CD14-positive monocyte (primary cell): ENCODE measurements around the gene MAPRE2. TPM values are rescaled to one million over a fixed set of nuclear protein-coding genes. Genes with fewer than 3 reads are reported as not detected.

Source experiments
- DNase-seq, 3 donors: peaks; one replicate each; pipeline ENCODE4 v3.0.0-alpha.2; 2011 to 2022
- H2AFZ ChIP-seq: 2 replicates; pipeline ENCODE4 v1.6.0; 2012; ENCODE audit warnings: mild to moderate bottlenecking, low read depth, low read length, inconsistent platforms; ENCODE audit not compliant: insufficient read depth, poor library complexity, severe bottlenecking
- H3K27ac ChIP-seq, 2 donors: 1 replicate in 1 of 2; 2 replicates in 1 of 2; pipeline ENCODE4 v1.5.1; 2012 to 2013; ENCODE audit warnings: low read length in 2 of 2, control low read depth in 1 of 2, inconsistent platforms in 1 of 2, low read depth in 1 of 2, mild to moderate bottlenecking in 1 of 2
- H3K27me3 ChIP-seq, 2 donors: one replicate each; pipeline versions ENCODE4 v1.6.0 to v1.6.1; 2011 to 2013; ENCODE audit warnings: low read length in 2 of 2; ENCODE audit not compliant: control insufficient read depth in 2 of 2, insufficient read depth in 2 of 2
- H3K36me3 ChIP-seq, 2 donors: replicated peaks in 1 of 2; 1 replicate in 1 of 2; 2 replicates in 1 of 2; pipeline versions ENCODE4 v1.5.1 to v1.6.1; 2012 to 2013; ENCODE audit warnings: low read length in 2 of 2, control low read depth in 1 of 2, inconsistent platforms in 1 of 2, mild to moderate bottlenecking in 1 of 2; ENCODE audit not compliant: insufficient read depth in 2 of 2, control insufficient read depth in 1 of 2
- H3K4me1 ChIP-seq, 2 donors: 1 replicate in 1 of 2; 2 replicates in 1 of 2; pipeline versions ENCODE4 v1.5.1 to v1.6.1; 2012 to 2013; ENCODE audit warnings: low read length in 2 of 2, control low read depth in 1 of 2, inconsistent platforms in 1 of 2, mild to moderate bottlenecking in 1 of 2, moderate library complexity in 1 of 2; ENCODE audit not compliant: insufficient read depth in 2 of 2, control insufficient read depth in 1 of 2
- H3K4me2 ChIP-seq: replicated peaks from 2 replicates; pipeline ENCODE3; 2012; ENCODE audit warnings: low read length, moderate library complexity, mild to moderate bottlenecking; ENCODE audit not compliant: poor library complexity, severe bottlenecking; ENCODE audit errors: extremely low read depth
- H3K4me3 ChIP-seq, 3 experiments: fragments of 200-600 bp in 1 of 3; sonication (generic) in 1 of 3; replicated peaks in 1 of 3; 1 replicate in 2 of 3; 2 replicates in 1 of 3; pipeline ENCODE4 v1.5.1; 2011 to 2013; ENCODE audit warnings: low read length in 3 of 3, mild to moderate bottlenecking in 3 of 3, control low read depth in 2 of 3, low read depth in 2 of 3, inconsistent platforms in 1 of 3, moderate library complexity in 1 of 3
- H3K79me2 ChIP-seq: 2 replicates; pipeline ENCODE4 v1.6.0; 2012; ENCODE audit warnings: mild to moderate bottlenecking, control low read depth, inconsistent platforms, low read length, moderate library complexity; ENCODE audit not compliant: insufficient read depth
- H3K9ac ChIP-seq: 2 replicates; pipeline ENCODE4 v1.6.0; 2017; ENCODE audit warnings: low read length, mild to moderate bottlenecking; ENCODE audit not compliant: insufficient read depth, poor library complexity, severe bottlenecking
- H3K9me3 ChIP-seq, 2 donors: replicated peaks in 1 of 2; 1 replicate in 1 of 2; 2 replicates in 1 of 2; pipeline versions ENCODE4 v1.5.1 to v1.6.1; 2012 to 2013; ENCODE audit warnings: low read length in 2 of 2, control low read depth in 1 of 2; ENCODE audit not compliant: control insufficient read depth in 1 of 2, insufficient read depth in 1 of 2
- H4K20me1 ChIP-seq: 2 replicates; pipeline ENCODE4 v1.6.0; 2012; ENCODE audit warnings: mild to moderate bottlenecking, low read length, control low read depth, moderate library complexity; ENCODE audit not compliant: insufficient read depth
- H3K27ac Mint-ChIP-seq, 7 donors: one replicate each; pipeline ENCODE4 v1.8.0; 2020; ENCODE audit warnings: mild to moderate bottlenecking in 7 of 7, mixed read lengths in 7 of 7, moderate library complexity in 6 of 7, inconsistent platforms in 2 of 7
- H3K27me3 Mint-ChIP-seq, 3 donors: one replicate each; pipeline ENCODE4 v1.8.0; 2021 to 2022; ENCODE audit warnings: low read depth in 3 of 3, mild to moderate bottlenecking in 3 of 3, mixed read lengths in 3 of 3, moderate library complexity in 3 of 3, inconsistent platforms in 1 of 3
- H3K36me3 Mint-ChIP-seq, 2 donors: one replicate each; pipeline ENCODE4 v1.8.0; 2020; ENCODE audit warnings: mixed read lengths in 2 of 2, inconsistent platforms in 1 of 2, mild to moderate bottlenecking in 1 of 2
- H3K4me1 Mint-ChIP-seq: one replicate; pipeline ENCODE4 v1.8.0; 2020; ENCODE audit warnings: mild to moderate bottlenecking, mixed read lengths
- H3K4me3 Mint-ChIP-seq, 2 donors: one replicate each; pipeline ENCODE4 v1.8.0; 2020; ENCODE audit warnings: mild to moderate bottlenecking in 2 of 2, mixed read lengths in 2 of 2, moderate library complexity in 1 of 2
- H3K9me3 Mint-ChIP-seq, 7 donors: one replicate each; pipeline ENCODE4 v1.8.0; 2020 to 2022; ENCODE audit warnings: mixed read lengths in 7 of 7, mild to moderate bottlenecking in 6 of 7, moderate library complexity in 6 of 7, inconsistent platforms in 2 of 7
- WGBS: methylation state at CpG from one replicate; pipeline ENCODE4 v1.1.5; 2013; ENCODE audit warnings: missing lambda C conversion rate; ENCODE audit not compliant: insufficient coverage; 5-methylcytosine and 5-hydroxymethylcytosine counted together
- intact Hi-C, 2 donors: fragments of 100-400 bp; cut with micrococcal nuclease; formaldehyde crosslinking; loops; one replicate each; pipeline versions ENCODE4 v1.15.0 to v1.15.1; 2023
- polyA plus RNA-seq, 3 donors: library from polyadenylated mRNA; depleted of rRNA in 1 of 3; unstranded in 2 of 3; stranded (reverse) in 1 of 3; fragments of 300-500 nt in 2 of 3; fragments of >200 nt in 1 of 3; fragmentation: Illumina TruSeq in 2 of 3; gene quantifications; 1 replicate in 2 of 3; 2 replicates in 1 of 3; pipeline ENCODE4 v1.2.3, GENCODE V29; 2012 to 2021
- small RNA-seq: library from RNA; depleted of rRNA; stranded (forward); fragments of <200 nt; gene quantifications from one replicate; pipeline ENCODE3, GENCODE V24; 2012; ENCODE audit warnings: low read depth; ENCODE audit not compliant: insufficient read length
- TF ChIP-seq, protein P1 (sequence below): fragments of 200-600 bp; IDR thresholded peaks from one replicate; pipeline ENCODE4 v1.8.0; 2022; ENCODE audit warnings: antibody characterized with exemption, mild to moderate bottlenecking

Gene MAPRE2
- polyA plus RNA-seq, 3 donors = 22.0 to 48.1 (median 37.1) TPM

DNA sequence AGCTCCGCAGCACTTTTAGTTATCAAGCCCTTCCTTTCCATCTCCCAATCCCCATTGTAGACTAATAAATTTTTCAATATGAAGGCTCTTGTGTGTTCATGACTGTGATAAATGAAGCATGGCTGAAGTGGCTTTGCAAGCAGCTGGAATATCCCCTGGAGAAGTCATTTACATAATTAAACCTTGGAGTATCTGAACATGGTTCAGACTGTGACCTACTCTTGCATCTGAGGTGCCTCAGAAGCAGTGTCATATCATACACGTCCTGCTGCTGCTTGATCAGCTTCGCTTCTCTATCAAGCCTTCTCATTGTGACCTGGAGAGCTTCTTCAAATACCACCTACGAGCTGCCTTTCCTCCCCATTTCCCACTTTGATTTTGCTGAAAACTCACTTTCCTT is 151.2 kb downstream of the MAPRE2 start:
- 97% methylated on average over 3 of the region's 4 CpGs for WGBS
- no peaks in the 10 kb centered on the region for H3K4me1 Mint-ChIP-seq
- no peak overlapping the region for H3K27ac Mint-ChIP-seq
- Histone ChIP-seq H3K79me2 (no peaks in the 10 kb centered on the region), H4K20me1 (no peaks in the 10 kb centered on the region), H3K4me3 (no peak overlapping the region), H3K9ac (no peak overlapping the region), H3K9me3 (no peaks in the 10 kb centered on the region), H3K27me3 (no peaks in the 10 kb centered on the region), H3K27ac (no peak overlapping the region), H3K4me1 (no peaks in the 10 kb centered on the region), H2AFZ (no peak overlapping the region), H3K4me2 (no peak overlapping the region), H3K36me3 (no peaks in the 10 kb centered on the region)
- no peaks in the 10 kb centered on the region for H3K36me3 Mint-ChIP-seq
- intact Hi-C loops = no loop called here
- no peak for DNase-seq
- no peak overlapping the region for H3K4me3 Mint-ChIP-seq
- no peaks in the 10 kb centered on the region for H3K27me3 Mint-ChIP-seq
- H3K9me3 Mint-ChIP-seq = no peaks in the 10 kb centered on the region
- TF ChIP-seq, protein P1, sequence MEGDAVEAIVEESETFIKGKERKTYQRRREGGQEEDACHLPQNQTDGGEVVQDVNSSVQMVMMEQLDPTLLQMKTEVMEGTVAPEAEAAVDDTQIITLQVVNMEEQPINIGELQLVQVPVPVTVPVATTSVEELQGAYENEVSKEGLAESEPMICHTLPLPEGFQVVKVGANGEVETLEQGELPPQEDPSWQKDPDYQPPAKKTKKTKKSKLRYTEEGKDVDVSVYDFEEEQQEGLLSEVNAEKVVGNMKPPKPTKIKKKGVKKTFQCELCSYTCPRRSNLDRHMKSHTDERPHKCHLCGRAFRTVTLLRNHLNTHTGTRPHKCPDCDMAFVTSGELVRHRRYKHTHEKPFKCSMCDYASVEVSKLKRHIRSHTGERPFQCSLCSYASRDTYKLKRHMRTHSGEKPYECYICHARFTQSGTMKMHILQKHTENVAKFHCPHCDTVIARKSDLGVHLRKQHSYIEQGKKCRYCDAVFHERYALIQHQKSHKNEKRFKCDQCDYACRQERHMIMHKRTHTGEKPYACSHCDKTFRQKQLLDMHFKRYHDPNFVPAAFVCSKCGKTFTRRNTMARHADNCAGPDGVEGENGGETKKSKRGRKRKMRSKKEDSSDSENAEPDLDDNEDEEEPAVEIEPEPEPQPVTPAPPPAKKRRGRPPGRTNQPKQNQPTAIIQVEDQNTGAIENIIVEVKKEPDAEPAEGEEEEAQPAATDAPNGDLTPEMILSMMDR = no peak

Small RNAs within 50 kb of the gene (small RNA-seq; reads per million reads assigned to genes)
- gene AC015967.2 = not detected

Other genes with a start within 250 kb of the MAPRE2 start
- gene ZNF397, start 199.6 kb downstream of the MAPRE2 start, polyA plus RNA-seq = 1 to 10 TPM; 3.6 to 6.6 (median 3.6) TPM
- 1 to 10 TPM; 1.3 to 3.2 (median 1.7) TPM for gene ZSCAN30, start 248.8 kb downstream of the MAPRE2 start, polyA plus RNA-seq